AG09309 (cell line): ENCODE measurements around the gene FBXO28.
"Not testable (repeated sequence)": the region's sequence is repeated elsewhere in the genome, so short reads cannot be mapped to it uniquely, and the experiment has no call there.

Source experiments
- DNase-seq: peaks from one replicate; pipeline ENCODE4 v3.0.0-alpha.2; 2010; ENCODE audit warnings: low read depth
- H3K4me3 ChIP-seq: 2 replicates; pipeline ENCODE4 v1.5.1; 2011; ENCODE audit warnings: mild to moderate bottlenecking, low read depth, low read length, moderate library complexity; ENCODE audit not compliant: control insufficient read depth
- TF ChIP-seq, protein P1 (sequence below): IDR thresholded peaks from 2 replicates; pipeline ENCODE4 v1.5.1; 2011; ENCODE audit warnings: mild to moderate bottlenecking, low read depth, low read length, inconsistent platforms; ENCODE audit not compliant: insufficient read depth, control insufficient read depth; ENCODE audit errors: missing control alignments

Gene FBXO28

DNA sequence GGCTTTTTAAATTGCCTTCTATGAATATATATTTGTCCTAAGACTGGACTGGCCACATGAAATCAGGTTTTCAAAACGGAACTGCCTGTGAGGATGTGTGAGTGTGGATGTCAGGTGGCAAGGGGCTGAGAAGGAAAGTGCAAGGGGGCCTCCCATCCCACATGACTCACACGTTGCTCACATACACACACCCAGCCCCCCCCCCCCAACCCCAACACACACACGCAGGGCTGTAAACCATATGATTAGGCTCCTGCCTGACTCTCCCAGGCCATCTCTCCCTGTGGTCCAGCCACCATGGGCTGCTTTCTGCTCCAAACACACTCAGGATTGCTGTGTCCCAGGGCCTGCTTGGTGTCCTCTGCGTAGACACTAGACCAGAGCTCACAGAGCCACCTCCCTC lies 91.5 kb downstream of the FBXO28 start:
- no peak overlapping the region for H3K4me3 ChIP-seq
- TF ChIP-seq, protein P1, sequence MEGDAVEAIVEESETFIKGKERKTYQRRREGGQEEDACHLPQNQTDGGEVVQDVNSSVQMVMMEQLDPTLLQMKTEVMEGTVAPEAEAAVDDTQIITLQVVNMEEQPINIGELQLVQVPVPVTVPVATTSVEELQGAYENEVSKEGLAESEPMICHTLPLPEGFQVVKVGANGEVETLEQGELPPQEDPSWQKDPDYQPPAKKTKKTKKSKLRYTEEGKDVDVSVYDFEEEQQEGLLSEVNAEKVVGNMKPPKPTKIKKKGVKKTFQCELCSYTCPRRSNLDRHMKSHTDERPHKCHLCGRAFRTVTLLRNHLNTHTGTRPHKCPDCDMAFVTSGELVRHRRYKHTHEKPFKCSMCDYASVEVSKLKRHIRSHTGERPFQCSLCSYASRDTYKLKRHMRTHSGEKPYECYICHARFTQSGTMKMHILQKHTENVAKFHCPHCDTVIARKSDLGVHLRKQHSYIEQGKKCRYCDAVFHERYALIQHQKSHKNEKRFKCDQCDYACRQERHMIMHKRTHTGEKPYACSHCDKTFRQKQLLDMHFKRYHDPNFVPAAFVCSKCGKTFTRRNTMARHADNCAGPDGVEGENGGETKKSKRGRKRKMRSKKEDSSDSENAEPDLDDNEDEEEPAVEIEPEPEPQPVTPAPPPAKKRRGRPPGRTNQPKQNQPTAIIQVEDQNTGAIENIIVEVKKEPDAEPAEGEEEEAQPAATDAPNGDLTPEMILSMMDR, result no peak
- peak; percentile 51 for DNase-seq

DNA sequence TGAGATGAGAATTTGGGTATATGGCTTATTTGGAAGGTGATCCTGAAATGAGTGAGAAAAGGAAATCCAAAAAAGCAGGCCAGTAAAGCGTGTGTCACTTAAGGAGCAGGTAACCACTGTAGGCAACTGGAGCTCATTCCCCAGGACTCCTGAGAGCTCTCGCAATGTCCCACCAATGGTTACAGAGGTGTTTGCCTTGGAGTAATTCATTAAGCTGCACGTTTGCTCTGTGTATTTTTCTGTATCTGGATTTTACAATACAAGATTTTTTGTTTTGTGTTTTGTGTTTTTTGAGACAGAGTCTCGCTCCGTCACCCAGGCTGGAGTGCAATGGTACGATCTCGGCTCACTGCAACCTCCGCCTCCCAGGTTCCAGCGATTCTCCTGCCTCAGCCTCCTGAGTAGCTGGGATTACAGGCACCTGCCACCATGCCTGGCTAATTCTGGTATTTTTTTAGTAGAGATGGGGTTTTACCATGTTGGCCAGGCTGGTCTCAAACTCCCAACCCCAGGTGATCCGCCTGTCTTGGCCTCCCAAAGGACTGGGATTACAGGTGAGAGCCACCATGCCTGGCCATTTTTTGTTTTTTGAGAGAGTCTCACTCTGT lies 92.1 kb downstream of the FBXO28 start:
- DNase-seq, H3K4me3 ChIP-seq: not testable (repeated sequence)

DNA sequence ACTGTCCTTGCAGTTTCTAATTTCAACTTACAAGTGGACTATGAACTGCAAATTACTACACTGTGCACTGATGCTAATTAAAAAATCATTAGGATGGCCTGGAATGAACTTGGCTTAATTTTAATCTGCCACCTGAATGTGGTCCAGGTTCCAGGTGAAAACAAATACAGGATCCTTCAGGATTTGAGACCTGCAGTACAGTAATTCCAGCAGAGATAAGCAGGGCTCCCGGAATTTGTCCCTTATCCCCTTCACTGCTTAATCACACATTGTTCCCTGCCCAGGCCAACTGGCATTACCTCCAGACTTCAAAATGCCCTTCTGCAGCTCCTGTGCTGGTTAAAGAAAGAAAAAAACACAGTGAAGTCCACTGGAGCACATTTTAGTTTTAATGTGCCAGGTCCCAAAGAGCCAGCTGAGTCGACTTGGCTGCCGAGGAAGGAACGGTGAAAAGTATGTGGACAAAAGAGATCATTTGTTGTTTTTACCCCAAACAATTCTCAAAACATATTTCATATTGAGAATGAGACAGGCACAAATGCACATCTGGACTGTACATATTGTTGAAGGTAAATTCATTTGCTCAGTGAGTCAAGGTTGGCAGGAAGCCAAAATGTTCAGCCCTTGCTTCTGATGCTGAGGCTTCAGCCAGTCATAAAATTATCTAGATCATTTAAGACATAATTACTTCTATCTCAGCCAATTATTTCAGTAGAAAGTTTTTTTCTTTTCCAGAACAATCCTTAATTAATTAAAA lies 97.5 kb downstream of the FBXO28 start:
- DNase-seq, result peak; percentile 32
- no peak overlapping the region for H3K4me3 ChIP-seq
- TF ChIP-seq, protein P1, result no peak
